Astrocyte of the cerebellum (primary cell): Measurements from ENCODE around the gene KDM5A.

ENCODE experiments used
- DNase-seq: peaks from one replicate; pipeline ENCODE4 v3.0.0-alpha.2; 2011; ENCODE audit warnings: low read depth
- H3K4me3 ChIP-seq: 2 replicates; pipeline ENCODE4 v1.5.1; 2011; ENCODE audit warnings: mild to moderate bottlenecking, low read depth, low read length, moderate library complexity
- CTCF ChIP-seq: IDR thresholded peaks from 2 replicates; pipeline ENCODE4 v1.5.1; 2012; ENCODE audit warnings: low read length, low read depth, moderate library complexity, mild to moderate bottlenecking; ENCODE audit errors: missing control alignments
- in situ Hi-C: cut with HindIII; loops from 2 replicates; pipeline ENCODE4 v1.10.0; 2017; ENCODE audit warnings: low sequenced_read_pairs

The KDM5A gene

GRCh38 chr12:233615-233968 is 155.5 kb downstream of the KDM5A start:
- TF ChIP-seq CTCF: no peak
- in situ Hi-C loops: no loop called here
- H3K4me3 ChIP-seq: no peak overlapping the region
- no peak for DNase-seq

- TF ChIP-seq CTCF: no peak
Observed at GRCh38 chr12:232731-233614, 156.1 kb downstream of the KDM5A start.

GRCh38 chr12:230925-231671 is 158.0 kb downstream of the KDM5A start:
- TF ChIP-seq CTCF: no peak
- no peak for DNase-seq
- no peak overlapping the region for H3K4me3 ChIP-seq
- in situ Hi-C loops: no loop called here

More at GRCh38 chr12:232731-233614, 156.1 kb downstream of the KDM5A start:
- no peak overlapping the region for H3K4me3 ChIP-seq
- in situ Hi-C loops: no loop called here
- DNase-seq: no peak
